Femur (tissue), 1 donor: Measurements from ENCODE around the gene ZFYVE26.
"Not testable (repeated sequence)": the region's sequence is repeated elsewhere in the genome, so short reads cannot be mapped to it uniquely, and the experiment has no call there.

Source experiments
- DNase-seq: peaks from one replicate; pipeline ENCODE4 v3.0.0-alpha.2; 2017

ZFYVE26 gene

DNA sequence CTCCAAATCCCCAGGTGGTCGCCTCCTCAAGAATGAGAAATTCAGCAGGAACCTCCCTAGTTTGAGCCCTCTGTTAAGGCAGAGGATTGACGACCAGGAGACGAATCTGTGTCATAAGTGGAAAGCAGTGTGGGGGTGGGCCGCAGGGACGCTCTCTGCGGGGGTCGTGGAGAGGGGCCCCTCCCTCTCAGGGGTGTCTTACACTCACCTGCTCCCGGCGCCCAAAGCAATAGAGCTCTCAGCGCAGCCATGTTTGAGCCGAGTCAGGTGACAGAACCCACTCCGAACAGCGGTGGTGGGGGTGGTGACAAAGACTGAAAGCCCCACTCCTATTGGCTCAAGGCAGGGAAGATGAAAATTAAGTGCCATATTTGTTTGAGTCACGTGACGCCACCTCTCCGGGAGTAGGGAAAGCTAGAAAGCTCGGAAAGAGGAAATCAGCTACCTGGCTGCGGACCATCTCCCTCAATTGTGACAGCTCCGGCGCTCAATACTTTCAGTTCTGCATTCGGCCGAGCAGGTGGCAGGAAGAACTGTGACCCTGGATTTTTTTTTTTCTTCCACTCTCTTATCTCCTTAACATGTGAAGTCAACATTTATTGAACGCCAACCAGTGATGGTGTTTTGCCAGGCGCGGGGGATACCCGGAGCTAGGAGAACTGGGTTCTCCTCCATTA is at the start of gene ZFYVE26:
Gene ZFYVE26 (minus strand): TSS at position 265 of the 677 bp plus-strand sequence. CDS start 627 bp downstream, outside the sequence.
- DNase-seq, result peak; percentile 96

DNA sequence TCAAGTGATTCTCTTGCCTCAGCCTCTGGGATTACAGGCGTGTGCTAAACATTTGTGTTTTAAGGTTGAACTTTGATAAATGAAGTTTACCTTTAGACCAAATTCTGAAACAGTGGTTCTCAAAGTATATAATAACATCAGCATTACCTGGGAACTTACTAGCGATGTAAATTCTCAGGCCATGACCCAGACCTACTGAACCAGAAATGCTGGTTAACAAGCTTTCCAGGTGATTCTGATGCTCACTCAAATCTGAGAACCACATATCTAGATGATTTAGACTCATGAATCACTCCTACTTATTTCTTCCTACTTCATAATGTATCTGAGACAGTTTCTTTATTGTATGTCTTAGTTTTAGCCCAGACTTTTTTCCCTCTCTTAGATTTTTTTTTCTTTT is 46.8 kb upstream of the ZFYVE26 start:
- DNase-seq, result no peak

DNA sequence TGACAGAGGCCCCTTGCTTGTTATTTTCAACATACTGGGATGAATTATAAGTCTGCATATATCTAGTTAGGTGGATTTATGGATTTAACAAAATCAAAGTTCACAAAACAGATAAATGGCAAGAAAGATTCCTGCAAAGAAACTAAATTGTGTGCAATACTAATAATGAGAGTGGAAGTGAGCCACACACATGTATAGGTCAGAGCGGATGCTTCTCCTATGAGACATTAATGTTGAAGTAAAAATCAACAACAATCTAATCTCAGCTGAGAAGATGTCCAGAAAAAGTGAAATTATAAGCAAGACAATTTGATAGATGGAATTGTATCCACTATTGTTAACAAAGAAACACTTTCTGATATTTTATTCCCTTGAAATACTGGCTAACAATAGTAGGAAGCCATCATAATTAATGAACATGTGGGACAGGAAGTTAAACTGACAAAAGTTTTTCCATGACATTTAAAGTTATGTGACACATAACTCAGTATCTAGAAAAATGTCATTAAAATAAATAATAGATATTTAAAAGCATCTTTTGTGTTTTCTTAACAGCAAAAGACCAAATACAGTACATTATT is 42.9 kb upstream of the ZFYVE26 start:
- no peak for DNase-seq

DNA sequence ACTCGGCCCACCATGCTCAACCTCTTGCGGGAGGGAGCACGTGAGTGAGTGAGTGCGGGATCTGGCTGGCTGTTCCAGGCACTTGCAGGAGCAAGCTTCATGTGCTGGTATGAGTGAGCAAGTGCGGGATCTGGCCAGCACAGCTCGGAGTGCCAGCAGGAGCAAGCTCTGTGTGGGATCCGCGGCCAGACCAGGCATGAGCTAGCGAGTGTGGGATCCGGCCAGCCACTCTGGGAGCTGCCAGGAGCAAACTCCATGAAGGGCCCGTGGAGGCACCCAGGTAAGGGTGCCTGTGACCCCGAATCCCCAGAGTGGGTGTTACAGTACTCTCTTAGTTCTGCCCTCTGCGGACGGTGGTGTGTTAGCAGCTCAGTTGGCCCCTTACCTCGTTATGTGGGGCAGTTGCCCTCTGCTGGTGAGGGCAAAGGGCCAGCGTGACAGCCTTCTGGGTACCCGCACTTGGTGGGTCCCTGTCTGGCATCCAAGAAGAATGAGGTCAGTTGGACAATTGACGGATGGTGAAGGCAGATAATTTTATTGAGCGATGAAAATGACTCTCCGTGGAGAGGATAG is 41.5 kb upstream of the ZFYVE26 start:
- peak; percentile 27 for DNase-seq

DNA sequence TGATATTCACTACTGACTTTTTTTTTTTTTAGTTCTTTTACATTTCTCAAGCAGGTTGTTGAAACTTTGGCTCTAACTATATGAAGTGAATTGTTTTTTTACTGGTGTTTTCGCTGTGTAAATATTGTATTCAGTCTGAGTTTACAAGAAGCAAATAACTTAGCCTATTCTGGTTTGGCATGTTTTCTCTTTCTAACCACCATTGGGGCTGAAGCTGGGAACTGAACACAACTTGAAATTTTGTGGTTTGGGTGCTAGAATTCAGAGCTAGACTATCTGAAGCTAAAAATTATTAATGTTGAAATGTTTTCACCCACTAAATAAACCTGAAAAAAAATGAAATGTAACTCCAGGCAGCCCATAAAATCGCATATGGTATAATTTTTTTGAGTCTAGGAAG is 40.4 kb upstream of the ZFYVE26 start:
- DNase-seq, result no peak

DNA sequence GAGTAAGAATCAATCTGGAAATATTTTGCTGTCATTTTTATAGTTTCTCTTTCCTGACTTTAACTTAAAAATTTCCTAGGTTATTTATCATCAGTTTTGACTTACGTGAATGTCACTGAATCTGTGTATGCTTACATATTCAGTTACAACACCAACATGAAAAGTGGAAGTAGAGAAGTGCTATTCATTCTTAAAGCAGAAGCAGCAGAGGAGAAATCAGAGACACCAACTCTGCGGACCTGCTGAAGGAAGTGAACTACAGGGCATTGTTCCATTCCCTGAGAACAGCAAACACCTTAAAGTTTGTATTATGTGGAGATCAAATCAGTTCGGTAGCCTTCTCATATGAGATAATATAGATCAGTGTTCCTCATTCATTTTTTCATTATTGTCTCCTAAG is 37.3 kb upstream of the ZFYVE26 start:
- no peak for DNase-seq

DNA sequence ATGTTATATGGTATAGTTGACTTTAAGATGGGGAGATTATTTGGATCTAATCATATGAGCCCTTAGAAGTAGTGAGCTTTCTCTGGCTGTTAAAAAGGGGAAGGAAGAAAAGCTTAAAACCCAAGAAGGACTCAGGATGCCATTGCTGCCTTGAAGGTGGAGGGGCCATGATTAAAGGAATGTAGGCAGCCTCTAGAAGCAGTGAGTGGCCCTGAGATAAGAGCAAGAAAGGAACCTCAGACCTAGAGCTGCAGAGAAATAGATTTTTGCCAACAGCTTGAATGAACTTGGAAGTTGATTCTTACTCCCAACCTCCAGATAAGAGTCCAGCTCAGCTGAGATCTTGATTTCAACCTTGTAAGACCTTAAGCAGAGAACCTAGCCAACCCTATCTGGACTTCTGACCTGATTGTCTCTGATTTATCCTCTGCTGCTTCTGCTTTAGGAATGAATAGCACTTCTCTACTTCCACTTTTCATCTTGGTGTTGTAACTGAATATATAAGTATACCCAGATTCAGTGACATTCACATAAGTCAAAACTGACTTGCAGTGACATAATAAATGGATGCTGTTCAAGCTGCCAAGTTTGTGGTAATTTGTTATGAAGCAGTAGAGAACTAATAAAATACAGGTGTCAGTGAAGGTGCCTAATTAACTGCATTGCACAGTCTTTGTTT is 36.7 kb upstream of the ZFYVE26 start:
- no peak for DNase-seq

DNA sequence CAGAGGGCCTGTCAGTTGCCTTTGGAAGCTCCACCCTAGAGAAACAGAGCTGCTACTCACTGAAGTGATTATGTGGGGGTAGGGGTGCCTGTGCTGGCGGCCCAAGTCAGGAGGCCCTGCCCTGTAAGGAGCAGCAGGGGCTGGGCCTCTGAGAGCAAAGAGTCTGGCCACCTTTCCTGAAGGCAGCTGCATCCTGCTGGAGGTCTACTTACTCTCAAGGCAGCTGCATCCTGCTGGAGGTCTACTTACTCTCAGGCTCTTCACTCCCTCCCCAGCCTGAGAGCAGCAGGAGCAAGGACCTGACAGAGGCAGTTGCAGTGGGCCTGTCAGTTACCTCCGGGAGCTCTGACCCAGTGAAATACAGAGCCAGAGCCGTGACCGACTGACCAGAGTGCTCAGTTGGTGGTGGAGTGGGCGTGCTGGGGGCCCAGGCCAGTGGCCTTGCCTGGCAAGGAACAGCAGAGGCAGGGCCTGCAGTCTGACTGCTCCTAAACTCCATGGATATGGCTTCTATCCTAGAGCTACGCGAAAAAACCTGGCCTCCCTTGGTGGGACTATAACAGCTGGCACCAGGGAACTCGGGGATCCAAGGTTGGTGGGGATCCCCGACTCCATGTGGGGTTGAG is 35.5 kb upstream of the ZFYVE26 start:
- peak; percentile 49 for DNase-seq

DNA sequence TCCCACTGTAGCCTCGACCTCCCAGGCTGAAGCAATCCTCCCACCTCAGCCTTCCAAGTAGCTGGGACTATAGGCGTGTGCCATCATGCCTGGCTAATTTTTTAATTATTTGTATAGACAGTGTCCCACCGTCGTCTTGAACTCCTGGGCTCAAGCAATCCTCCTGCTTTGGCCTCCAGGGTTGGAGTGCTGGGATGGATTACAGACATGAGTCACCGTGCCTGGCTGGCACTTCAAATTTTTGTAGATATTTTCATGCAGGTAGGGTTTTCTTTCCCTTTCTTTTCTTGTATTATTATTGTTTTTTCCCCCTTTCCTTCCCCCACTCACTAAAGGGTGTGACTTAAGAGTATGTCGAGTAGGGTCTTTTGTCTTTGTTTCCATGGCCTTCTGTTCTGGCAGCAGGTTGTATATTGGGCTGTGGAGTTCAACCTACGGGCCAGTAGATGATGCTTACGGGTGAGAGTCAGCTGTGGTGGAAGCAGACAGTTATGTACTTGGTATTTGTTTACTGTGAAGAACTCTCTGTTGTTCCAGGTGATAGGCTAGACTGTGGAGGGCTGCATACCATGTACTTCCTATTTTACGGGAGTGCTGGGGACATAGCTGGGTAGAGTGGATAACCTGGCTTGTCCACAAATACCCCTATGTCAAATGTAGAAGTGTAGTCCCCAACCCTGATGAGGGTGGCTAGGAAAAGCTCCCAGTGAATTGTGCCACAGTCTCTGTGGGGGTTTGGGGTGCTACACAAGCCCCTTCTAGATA is 33.9 kb upstream of the ZFYVE26 start:
- DNase-seq, result no peak

DNA sequence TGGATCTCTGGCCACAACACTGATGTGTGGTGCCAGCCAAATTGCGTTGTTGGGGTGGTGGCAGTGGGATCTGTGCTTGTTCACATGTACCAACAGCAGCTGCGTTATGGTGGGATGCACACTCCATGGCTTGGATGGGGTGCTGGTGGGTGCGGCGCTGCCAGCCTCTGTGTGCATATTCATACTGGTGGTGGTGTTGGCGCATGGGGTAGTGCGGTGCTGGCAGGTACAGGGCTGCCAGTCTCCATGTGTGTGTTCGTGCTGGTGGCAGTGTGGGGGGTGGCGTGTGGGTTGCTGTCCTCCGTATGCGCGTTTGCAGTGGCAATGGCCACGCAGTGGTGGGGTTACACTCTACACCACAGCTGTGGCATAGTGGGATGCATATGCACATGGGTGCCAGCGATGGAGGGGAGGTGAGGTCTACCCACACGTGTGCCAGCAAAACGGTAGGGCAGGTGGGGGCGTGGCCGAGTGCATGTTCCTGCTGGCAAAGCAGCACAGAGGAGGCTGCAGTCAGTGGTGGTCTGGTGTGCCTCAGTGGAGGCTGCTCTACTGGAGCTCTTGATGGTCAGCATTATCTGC is 29.7 kb upstream of the ZFYVE26 start:
- DNase-seq, result no peak

DNA sequence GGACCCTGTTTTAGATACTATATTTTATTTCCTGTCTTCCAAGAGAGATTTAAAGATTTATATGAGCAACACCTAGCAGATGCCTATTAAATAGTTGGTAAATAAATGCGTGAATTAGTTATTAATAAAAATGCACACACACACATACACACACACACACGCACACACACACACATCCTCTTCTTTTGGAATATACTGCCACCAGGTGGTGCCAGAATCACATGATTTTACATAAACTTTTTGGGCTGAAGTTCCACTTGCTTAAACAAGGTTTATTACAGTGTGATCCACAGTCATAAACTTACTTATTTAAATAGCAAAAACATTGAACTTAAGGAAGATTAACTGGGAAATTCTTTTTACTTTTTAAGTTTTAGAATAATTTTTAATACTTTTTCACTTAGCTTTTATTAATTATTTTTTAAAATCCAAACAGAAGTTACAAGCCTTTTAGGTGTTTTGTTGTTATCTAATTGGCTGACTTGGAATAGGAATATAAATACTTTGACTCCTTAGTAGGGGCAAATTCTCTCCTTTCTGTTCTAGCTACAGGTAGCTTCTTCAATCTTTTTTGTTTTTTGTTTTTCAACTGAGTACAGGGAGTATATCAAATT is 20.7 kb upstream of the ZFYVE26 start:
- peak; percentile 67 for DNase-seq

DNA sequence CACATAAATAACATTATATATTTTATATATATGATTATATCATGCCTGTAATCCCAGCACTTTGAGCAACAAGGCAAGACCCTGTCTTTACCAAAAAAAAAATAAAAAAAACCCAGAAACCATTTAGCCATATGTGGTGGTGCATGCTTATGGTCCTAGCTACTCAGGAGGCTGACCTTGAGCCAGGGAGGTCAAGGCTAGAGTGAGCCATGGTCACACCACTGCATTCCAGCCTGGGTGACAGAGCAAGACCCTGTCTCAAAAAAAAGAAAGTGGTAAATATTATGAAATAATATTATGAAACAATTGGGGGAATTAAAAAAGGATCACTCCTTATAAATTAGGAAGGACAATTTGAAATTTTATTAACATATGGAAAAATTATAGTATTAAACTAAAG is 19.2 kb upstream of the ZFYVE26 start:
- no peak for DNase-seq

DNA sequence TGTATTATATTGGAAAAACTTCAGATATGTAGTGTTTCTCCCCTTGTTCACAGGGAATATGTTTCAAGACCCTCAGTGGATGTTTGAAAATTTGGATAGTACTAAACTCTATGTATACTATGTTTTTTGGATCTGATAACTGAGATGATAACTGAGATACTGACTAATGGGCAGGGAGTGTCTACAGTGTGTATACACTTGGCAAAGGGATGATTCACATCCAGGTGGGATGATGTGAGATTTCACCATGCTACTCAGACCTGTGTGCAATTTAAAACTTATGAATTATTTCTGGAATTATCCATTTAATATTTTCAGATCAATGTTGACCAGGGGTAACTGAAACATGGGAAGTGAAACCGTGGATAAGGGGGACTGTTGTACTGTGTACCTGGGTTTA is 17.0 kb upstream of the ZFYVE26 start:
- DNase-seq, result no peak

DNA sequence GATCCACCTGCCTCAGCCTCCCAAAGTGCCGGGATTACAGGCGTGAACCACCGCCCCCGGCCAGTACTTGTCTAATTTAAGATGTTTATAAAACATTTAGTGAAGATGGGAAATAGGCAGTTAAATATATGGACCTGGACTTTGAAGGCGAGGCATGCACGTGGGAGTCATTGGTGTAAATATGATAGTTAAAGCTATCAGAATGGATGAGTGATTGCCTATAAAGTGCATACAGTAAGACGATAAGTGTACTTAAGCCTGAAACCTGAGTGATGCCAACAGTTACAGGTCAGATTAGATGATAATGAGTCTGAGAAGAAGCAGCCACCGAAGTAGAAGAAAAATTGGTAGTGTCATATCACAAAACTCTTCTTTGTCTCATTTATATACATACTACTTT is 14.7 kb upstream of the ZFYVE26 start:
- DNase-seq, result no peak

DNA sequence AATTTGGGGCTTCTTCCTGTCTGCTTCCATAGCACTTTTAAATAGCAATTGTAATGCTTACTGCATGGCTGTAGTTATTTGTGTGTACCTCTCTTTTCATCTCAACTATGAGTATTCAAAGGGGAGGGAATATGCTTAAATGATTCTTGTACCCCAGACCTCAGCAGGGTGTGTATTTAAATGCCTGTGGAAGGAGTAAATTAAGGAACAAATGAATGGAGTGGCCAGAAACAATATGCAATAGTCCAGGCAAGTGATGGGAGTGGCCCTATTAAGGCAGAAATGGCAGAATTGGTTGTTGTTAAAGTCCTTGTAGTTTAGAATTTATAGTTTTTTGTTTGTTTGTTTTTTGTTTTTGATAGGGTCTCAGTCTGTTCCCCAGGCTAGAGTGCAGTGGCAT is 4.7 kb upstream of the ZFYVE26 start:
- no peak for DNase-seq

DNA sequence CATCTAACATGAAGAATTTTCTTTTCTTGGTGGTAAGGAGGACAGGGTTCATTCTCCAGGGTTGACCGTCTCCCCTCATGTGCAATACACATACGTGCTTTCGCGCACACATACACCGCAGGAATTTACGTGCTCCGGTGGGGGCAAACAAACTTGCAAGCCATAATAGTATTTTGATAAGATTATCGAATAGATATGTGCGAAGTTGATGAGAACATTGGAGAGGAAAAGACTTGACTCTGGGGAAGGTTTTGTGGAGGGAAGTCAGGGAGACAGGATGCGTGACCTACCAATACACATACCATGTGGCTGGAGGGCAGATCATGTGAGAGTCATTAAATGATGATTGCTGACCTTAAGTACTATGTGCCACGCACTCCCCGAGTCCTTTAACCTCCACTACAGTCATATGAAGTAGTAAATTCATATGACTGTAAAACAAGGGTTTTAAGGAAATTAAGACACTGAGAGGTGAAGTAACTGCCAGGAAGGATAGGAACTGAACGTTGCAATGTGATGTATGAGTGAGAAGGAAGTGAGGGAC is 4.1 kb upstream of the ZFYVE26 start:
- DNase-seq, result peak; percentile 26

DNA sequence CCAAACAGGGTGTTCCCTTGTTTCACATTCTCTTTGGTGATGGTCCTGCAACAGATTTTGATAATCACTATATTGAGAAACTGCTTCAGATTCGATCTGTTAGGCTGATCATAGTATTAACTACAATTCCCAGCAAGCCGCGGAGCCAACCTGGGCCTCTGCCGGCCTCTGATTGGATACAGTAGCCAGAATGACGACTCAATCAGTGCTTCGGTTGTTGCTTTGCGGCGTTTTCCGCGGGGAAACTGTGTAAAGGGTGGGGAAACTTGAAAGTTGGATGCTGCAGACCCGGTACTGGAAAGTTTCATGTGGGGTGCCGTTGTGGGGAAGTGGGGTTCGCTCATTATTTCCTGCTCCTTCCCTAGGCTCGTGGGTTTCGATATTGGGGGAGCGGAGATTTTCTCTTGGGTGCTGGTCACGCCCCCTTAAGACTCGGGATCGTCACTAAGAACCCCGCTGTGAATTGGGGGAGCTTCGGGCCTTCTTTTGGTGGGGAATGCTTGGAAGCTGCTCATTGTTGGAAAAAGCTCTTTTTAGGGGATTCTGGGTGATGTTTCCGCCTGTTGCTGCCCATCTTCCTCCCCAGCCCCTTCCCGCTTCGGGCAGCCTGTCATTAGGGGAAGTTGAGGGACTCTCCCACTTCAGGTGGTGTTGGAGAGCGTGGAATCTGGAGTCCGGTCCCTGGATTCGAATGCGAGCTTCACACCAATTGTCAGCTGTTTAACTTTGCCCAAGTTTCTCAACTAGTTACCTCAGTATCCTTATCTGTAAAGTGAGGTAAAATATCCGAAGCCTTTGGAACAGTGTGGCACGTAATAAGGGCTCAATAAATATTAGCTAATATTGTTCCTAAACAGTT is 3.4 kb upstream of the ZFYVE26 start, which contains the start of gene RAD51B:
Gene RAD51B (plus strand): TSS at position 217 of the 859 bp plus-strand sequence.
- DNase-seq, result peak; percentile 93

DNA sequence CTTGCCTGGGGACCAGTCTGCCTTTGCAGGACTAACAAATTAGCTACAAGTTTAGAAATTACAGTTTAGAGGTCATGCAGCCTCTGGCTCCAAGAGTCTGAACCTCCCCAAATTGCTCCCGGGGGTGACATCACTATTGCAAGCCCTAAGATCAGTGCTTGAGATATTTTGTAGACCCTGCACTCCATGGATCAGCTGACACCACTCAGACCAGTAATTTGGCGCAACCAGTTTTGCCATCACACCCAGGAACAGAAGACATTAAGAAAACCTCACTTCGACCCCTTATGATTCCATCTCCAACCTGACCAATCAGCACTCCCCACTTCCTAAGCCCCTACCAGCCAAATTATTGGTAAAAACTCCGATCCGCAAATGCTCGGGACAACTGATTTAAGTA is 2.1 kb upstream of the ZFYVE26 start:
- DNase-seq, result not testable (repeated sequence)

DNA sequence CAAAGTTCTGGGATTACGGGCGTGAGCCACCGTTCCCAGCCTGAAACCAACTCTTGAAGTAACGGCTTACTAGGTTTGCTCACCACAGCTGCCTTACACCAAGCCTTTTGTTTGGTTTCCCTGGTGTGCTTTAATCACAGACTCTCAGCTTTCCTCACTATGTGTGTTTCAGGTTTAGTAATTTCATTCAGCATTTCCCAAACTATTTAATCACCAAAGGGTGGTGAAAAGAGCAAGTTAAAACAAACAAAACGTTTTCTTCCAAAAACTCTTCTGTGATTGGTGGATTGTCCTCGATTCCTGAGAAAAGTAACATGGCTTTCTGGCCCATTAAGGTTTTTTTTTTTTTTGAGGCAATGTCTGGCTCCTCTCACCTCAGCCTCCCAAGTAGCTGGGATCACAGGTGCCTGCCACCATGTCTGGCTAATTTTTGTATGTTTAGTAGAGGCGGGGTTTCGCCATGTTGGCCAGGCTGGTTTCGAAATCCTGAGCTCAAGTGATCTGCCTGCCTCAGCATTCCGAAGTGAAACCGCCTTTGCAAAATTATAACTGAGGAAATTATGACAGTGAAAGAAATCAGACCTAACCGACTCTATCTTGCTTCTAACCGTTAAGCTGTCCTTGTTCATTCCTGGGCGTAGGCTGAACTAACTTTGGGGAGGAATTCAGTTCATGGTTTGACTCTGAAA is 1.5 kb upstream of the ZFYVE26 start:
- DNase-seq, result no peak
